HUDEP-2 (cell line): Measurements from ENCODE around the gene FOXF1.
A peak's percentile ranks its signal among the peaks of the same experiment; 100 is the strongest.

Source experiments
- DNase-seq, 76 experiments: peaks; one replicate each; lab custom pipeline; 2025; ENCODE audit not compliant: unreplicated experiment in 76 of 76; lab: John Stamatoyannopoulos, UW

Gene FOXF1

DNA sequence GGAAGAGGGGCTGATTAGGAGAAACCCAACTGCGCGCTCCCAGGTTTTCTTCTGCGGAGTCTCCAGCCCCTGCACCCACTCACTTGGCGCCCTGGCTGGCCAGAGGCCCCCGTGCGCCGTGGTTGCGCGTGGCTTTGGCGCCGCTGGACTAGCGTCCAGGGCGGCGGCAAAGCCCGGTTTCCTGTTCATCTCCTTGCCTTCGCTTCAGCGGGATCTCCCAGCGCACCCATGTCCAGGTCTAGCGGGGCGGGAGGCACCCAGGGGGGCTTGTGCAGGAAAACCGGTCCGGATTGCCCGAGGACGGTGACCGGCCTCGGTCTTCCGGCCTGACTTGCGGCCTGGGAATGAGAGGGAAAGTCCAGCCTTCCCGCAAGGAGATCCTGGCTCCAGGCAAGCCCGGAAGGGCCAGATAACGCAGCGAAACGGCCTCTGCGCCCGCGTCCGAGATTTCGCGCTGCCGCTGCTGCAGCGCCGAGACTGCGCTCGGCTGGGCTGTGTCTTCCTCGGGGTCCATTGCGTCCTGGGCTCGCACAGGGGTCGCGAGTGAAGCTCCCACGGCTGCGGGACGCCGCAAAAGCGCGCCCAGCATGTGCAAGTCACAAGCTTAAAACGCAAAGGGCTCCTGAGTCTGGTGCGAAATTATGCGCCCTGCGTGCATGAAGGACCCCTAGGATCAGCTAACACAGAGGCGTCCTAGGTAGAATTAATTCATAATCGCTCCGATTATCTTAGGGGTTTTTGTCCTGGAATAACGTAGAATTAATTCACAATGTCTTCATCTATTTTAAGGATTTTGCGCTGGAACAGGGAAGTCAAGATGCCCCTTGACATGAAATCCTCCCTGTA lies 5.7 kb downstream of the FOXF1 start:
- DNase-seq, result no peak

DNA sequence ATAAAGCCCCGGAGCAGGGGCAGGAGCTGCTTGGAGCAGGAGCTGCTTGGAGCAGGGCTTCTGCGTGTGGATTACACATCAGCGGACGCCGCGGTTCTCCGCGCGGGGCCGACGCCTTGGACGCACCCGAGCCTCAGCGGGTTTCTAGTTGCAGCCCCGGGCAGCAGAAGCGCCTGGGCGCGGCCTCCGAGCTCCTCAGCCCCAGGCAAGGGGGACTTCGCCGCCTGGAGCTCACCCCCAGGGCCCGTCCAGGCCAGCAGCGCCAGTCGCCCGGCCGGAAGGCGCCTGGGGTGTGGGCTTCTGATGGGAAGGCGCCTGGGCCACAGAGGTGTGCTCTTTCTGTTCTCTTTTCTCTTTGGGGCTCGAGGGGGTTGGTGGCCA lies 6.3 kb downstream of the FOXF1 start:
- no peak for DNase-seq

DNA sequence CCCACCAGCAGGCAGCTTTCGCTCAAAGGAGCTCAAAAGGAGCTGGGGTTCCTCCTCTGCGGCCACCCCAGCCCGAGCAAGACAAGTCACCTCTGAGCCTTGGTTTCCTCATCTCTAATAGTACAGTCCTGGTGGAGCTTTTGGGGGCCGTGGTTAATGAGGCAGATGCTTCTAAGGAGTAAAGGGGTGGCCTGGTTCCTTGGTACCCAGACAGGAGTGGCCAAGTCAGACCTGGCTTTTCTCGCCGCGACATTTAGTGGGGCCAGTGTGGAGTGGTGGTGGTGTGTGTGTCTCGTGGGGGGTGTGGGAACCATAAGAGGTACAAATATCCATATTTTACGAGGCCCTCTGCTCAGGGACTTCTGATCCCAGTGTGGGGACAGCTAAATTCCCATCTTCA lies 6.7 kb downstream of the FOXF1 start:
- no peak for DNase-seq

DNA sequence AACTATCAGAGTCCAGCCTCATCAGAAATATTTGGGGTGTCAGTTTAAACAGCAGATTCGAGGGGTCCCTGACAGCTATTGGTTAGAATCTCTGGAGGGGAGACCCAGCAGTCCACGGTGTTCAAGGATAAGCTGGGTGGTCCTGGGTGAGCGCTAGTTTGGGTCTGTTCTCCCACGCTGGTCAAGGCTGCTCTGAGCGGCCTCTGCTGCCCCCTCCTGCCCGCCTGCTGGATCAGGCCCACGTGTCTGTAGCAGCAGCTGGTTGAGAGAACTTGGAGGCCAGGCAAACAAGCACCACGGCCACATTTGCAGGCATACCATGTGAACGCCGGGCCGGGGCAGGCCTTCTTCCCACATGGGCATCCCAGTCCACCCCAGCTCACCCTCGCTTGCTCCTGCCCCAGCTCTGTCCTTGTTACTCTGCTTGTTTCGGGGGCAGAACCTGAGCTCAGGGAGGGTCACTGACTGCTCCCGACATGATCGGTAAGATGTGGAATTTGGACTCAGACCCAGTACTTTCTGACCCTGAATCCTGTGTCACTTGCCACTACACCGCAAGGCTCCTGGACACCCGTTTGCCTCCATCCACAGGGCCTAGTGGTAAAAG lies 7.4 kb downstream of the FOXF1 start:
- DNase-seq, result peak in 24 of 76 experiments; percentile 1 to 44 (median 14)

DNA sequence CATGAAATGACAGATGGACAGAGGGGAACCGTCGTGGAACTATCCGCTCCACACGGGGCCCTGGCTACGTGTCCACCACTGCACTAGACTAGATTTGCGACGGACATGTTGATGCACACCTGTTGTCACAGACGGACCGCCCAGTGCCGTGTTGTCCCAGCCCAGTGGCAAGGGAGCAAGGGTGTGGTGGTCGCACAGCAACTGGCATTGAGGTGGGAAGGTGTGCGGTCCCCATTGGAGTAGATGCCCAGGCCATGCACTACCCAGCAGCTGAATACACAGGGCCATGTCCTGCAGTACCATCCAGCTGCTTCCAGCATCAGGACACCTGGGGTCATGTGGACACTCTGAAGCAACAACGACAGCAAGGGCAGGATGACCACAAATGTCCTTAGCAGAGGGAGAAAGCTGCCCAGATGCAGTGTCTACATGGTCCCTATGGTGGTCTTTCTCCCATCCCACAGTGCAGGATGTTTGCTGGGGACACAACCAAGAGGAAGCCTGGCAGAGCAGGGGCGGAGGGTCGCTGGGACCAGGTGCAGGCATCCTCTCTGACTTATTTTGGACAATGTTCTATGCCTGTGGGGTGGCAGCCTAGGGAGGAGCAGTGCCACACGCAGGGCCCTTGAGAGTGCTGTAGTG lies 8.8 kb downstream of the FOXF1 start:
- DNase-seq, result no peak

DNA sequence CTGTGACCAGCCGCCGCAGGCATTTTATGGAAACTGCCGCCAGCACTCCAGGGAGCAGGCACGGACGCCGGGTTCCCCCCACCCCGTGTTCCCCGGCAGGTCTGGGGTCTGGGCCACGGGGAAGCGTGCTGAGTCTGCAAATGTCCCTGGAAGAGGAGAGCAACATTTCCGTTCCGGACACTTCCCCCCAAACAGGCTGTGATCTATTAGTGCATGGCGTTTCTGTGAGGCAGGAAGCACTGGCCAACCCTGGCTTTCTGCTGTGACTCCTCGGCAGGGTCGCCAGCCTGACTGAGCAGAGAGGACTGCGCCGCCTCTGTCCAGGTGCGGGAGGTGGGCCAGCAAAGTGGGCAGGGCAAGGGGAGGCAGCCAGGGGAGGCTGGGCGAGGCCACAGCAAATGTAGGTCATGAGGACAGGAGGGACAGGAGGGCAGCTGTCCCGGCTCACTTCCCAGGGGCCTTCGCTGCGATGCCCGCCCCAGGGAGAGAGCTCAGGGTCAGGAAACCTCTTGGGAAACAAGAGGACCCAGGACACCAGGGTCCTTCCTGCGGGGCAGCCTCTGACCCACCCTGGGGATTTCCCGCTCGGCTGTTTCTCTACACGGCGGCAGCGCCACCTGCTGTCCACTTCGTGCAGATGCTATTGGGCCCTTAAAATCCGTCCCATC lies 9.5 kb downstream of the FOXF1 start:
- peak in 21 of 76 experiments; percentile 3 to 36 (median 13) for DNase-seq

DNA sequence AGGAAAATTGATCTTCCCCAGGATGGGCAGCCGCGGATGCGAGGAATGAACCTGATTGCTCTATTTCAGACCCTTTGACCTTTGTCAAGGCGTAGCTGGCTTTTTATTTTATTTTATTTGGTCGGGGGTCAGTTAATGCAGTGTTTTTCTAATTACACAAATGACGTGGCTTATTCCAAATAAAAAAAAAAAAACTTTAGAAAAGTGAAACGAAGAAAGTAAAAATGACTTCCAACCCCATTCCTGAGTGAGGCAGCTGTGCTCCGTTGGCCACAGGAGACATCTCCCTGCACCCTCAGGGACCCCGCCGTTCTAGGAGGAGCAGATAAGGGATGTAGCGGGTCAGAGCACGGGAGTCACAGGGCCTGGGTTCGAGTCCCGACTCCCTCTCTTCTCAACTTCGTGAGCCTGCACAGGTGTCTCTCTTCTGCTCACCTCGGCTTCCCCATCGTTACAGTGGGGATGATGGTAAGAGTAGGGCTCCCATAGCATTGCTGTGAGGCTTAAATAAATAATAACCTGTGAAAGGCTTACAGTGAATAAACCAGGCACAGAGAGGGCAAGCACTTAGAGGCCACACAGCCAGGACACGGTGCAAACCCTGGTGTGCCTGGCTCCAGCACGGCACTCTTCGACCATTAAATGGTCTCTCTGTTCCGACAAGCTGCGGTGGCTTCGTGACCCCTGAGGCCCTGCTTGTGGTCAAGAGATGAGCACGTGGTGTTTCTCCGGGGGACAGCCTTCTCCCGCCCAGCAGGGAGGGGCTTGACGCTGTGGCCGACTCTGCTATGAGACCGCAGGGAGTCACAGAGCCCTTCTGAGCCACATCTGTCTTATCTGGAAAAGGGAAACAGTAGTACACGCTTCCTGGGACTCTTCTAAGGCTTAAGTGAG lies 10.2 kb downstream of the FOXF1 start:
- no peak for DNase-seq

DNA sequence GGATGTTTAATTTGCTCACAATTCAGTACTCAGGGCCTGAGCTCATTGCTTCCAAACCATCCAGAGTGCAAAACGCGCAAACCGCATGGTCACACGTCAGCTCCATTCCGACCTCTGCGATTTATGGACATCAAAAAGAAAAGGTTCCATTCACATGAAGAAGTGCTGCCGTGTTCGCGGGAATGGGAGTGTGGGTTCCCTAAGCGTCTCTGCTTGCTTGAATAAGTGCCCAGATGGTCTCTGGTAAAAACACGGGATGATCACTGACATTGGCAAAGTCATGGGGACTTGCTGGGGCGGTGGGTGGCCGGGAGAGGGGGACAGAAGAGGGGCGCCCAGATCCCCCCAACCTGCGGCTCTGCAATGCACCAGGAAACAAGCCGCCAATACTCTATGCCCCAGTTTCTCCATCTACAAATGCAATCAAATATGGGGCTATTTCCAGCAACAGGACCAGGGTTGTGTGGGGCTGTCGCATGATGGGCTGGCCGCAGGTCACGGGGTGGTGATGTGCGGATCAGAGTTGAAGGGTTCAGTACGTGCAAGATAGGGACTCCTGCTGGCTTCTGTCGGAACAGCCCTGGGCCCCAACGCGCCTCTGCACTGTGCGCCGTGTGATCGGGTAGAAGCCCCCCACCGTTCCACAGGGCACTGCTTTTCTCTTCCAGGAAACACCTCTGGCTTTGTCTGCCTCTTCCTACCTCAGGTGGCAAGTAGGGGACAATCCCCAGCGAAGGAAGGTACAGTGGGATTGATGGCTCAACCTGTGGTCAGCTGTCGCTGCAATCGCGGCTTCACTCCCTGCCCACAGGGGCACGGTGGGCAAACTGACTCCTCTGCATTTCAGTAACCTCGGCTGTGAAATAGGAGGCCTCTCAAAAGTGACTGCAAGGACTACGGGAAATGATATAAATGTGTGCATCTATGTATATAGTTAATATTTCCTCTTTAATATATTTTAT lies 11.2 kb downstream of the FOXF1 start:
- no peak for DNase-seq

DNA sequence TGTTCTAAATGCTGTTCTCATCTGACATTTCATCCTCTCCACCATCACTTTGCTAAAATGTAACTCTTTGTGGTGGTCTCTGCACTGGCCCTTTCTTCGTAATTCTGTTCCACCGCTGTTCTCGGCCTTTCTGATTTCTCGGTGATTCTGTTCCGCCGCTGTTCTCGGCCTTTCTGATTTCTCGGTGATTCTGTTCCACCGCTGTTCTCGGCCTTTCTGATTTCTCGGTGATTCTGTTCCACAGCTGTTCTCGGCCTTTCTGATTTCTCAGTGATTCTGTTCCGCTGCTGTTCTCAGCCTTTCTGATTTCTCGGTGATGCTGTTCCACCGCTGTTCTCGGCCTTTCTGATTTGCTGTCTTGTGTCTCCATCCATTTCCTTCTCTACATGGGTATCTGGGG lies 12.3 kb downstream of the FOXF1 start:
- DNase-seq, result no peak

DNA sequence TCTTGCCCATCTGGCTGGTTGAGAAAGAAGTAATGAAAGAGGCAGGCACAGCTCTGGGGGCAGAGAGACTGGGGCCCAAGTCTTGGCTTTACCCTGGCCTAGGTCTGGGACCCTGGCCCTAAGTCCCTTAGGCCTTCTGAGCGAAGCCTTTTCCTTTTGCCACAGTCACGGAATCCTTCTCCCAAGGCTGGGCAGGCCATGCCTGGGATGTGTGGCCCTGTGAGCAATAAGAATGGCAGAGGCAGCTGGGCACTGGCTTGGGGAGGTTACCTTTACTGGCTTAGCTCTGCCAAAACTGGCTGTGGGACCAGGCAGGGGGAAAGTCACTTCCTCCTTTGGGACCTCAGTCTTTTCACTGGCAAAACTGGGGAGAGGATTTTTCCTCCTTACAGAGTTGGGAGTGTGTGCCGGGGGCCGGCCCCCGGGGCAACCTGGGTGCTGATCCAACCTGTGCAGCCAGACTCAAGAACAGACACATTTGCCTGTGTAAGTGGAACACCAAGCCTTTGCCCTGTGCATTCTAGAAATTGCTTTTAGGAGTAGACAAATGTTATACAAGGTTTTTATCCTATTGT lies 12.9 kb downstream of the FOXF1 start:
- DNase-seq, result no peak

DNA sequence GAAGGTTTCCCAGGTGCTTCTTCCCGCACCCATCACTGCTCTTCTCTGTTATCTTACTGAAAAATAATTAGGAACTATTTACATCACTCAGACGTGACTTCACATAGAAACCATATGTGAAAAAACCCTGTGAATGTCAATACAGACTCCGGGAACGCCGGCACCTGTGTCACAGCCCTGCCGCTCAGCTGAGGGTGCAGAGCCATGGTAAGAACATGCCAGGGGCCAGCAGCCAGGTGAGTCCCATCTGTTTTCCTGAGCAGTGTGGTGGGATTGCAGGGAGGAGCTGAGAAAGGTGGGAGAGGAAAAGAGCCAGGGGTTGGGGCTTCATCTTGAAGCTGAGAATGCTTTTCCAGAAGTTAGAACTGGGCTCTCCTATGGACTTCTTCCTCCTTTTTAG lies 13.7 kb downstream of the FOXF1 start:
- DNase-seq, result no peak

DNA sequence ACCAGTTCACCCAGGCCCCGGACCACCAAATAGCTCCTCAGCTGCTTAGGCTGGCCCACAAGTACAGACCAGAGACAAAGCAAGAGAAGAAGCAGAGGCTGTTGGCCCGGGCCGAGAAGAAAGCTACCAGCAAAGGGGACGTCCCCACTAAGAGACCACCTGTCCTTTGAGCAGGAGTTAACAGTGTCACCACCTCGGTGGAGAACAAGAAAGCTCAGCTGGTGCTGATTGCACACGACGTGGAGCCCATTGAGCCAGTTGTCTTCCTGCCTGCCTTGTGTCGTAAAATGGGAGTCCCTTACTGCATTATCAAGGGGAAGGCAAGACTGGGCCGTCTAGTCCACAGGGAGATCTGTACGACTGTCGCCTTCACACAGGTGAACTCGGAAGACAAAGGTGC lies 15.4 kb downstream of the FOXF1 start:
- DNase-seq, result no peak

DNA sequence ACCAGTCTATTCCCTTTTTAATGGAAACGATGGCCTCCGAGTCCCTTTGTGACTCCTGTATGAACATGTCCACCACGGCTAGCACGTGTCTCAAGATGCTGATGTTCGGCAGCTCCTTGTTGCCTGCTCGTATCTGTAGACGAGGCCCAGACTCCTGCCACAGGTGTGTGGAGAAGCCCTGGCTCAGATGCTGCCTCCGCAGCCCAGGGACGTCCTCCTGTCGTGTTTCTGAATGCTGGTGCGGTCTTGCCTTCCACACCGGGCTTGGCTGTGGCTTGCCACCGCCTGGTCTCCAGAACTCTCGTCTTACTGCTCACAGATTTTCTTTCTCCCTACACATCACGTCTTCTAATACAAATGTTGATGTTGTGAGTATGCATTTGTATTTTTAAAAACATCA lies 17.0 kb downstream of the FOXF1 start:
- no peak for DNase-seq

DNA sequence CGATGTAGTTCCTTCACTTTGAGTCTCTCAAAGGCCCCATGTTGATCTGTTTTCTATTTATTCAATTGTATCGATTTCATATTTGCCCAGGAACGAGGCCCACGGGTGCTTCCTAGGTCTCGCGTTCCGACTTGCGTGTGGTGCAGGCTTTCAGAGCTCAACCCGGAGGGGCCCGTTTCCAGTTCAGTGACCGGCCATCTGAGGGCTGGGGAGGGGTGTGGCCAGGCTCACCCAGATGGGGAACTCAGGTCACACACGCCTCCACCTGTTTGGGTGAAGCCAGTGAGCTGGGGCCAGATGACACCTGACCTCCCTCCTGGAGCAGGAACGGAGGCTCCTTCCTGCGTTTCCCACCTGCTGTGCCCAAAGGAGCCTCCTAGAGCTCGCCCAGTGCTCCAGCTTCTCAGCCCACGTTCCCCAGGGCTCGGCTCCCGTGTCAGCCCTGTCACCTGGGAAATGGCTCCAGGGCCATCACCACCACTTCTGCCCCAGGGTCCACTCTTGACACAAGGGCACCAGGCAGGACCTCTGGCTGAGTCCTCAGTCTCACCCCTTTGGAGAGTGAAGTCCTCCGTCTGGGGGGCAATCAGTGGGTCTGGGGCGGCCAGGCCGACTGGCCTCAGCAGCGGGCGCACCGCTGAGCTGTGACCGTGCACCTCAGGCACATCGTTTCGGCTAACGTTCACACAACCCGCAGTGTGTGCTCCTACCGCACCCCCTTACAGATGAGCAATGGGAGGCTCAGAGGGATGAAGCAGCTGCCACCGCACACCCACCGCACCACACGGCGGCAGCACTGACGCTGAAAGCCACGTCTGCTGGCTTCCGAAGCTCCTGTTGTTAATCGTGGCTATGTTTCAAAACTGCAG lies 18.0 kb downstream of the FOXF1 start:
- DNase-seq, result no peak

DNA sequence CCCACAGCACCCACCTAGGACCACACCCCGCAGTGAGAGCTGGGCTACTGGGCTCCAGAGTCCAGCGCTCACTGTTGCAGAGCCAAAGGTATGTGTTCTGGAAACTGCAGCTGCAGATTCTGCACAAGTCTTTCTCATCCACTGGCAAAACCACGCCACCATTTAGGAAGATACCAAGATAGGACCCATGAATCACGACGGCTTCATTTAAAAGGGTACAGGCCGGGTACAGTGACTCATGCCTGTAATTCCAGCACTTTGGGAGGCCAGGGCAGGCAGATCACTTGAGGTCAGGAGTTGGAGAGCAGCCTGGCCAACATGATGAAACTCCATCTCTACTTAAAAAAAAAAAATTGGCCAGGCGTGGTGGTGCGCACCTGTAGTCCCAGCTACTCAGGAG lies 18.8 kb downstream of the FOXF1 start:
- no peak for DNase-seq

DNA sequence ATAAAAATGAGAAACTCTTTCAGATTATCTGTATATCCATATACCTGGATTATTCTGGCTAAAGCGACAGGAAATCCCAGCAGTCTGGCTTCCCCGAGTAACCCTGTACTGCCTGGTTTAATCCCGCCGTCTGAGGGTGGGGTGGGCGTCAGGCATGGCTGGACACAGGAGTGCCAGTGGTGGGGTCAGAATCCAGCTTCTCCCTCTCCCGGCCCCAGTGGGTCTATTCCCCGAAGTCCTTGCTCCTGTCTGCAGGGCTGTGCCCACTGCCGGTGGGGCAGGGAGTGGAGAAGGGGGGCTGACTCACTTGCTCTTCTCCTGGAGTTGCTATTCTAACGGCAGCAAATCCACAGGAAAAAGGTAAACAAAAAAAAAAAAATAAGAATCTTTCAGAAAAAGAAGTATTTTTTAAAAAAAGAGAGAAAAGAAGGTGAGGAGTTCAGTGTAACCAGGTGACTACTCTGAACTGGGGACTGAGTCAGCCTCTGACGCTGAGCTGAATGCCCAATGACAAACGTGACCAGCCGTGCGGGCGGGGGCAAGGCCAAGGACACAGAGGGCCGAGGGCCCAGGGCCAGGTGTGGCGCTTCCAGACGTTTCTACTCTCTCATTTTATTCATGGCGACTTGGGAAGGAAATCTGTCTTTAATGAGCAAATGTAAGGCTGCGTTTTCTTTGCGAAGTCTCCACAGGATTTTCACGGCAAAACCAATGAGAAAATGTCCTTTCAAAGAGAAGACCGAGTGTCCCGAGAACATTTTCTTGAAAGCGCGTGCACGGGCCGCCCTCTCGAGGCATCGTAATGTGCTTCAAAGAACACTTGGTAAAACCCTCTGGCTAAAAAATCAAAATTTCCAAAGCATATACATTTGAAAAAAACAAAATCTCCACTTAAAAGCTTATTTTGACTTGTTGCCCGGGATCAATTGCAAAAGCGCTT lies 20.2 kb downstream of the FOXF1 start:
- DNase-seq, result no peak

DNA sequence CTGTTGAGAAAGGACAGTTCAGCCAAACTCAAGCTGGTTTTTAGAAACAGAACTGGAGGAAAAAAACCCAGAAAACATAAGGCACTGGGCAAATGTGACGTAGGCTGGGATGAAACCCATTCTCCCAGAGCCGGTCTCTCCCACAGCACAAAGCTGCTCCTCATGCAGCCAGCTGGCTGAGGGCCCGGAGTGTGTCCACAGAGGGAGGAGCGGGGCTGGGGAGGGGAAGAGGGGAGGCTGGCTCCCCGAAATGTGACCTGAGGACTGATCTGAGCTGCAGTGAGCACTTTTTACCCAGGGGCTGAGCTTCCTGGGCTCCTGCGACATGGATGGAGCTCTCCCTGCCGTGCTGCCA lies 20.8 kb downstream of the FOXF1 start:
- DNase-seq, result no peak
